HUES64 (cell line): ENCODE results near the gene GFRAL.

Source experiments
- H3K27ac ChIP-seq: 2 replicates; pipeline ENCODE4 v1.7.0; 2013; ENCODE audit warnings: low read depth, low read length, inconsistent platforms
- H3K27me3 ChIP-seq: 2 replicates; pipeline ENCODE4 v1.6.1; 2013; ENCODE audit warnings: mild to moderate bottlenecking, low read length; ENCODE audit not compliant: insufficient read depth
- H3K36me3 ChIP-seq: 2 replicates; pipeline ENCODE4 v1.6.1; 2013; ENCODE audit warnings: mild to moderate bottlenecking, low read length; ENCODE audit not compliant: insufficient read depth
- H3K4me1 ChIP-seq: 2 replicates; pipeline ENCODE4 v1.6.1; 2013; ENCODE audit warnings: mild to moderate bottlenecking, low read length, moderate library complexity; ENCODE audit not compliant: insufficient read depth
- H3K4me3 ChIP-seq: 2 replicates; pipeline ENCODE4 v1.5.1; 2013; ENCODE audit warnings: mild to moderate bottlenecking, low read length, moderate library complexity
- H3K9ac ChIP-seq: 2 replicates; pipeline ENCODE4 v1.6.1; 2013; ENCODE audit warnings: mild to moderate bottlenecking, low read depth, low read length
- H3K9me3 ChIP-seq: 2 replicates; pipeline ENCODE4 v1.6.1; 2013; ENCODE audit warnings: low read depth, low read length; ENCODE audit not compliant: insufficient read depth
- WGBS: fragments of 150-250, 120-280 bp; methylation state at CpG from one replicate; pipeline ENCODE4 v1.1.7; 2013; ENCODE audit warnings: missing lambda C conversion rate; 5-methylcytosine and 5-hydroxymethylcytosine counted together

GFRAL gene

GRCh38 chr6:55433446-55434130, 106.3 kb downstream of the GFRAL start:
- WGBS = 42% methylated on average over 2 of the region's 2 CpGs
- no peak overlapping the region; the same call in 1 of the 2 replicates for H3K27ac ChIP-seq

GRCh38 chr6:55437141-55437540, 109.9 kb downstream of the GFRAL start:
- 97% methylated on average over 4 of the region's 4 CpGs for WGBS
- Histone ChIP-seq H3K27ac (no peak overlapping the region), H3K27me3 (no peaks in the 10 kb centered on the region), H3K4me1 (peaks cover 11% of the 10 kb centered on the region), H3K36me3 (no peaks in the 10 kb centered on the region), H3K4me3 (no peak overlapping the region), H3K9ac (no peak overlapping the region), H3K9me3 (no peaks in the 10 kb centered on the region)

More at GRCh38 chr6:55433446-55434130, 106.3 kb downstream of the GFRAL start:
- H3K36me3 ChIP-seq = no peaks in the 10 kb centered on the region
- no peak overlapping the region for H3K4me3 ChIP-seq
- H3K9ac ChIP-seq = no peak overlapping the region
- H3K9me3 ChIP-seq = no peaks in the 10 kb centered on the region
- peaks cover 11% of the 10 kb centered on the region for H3K4me1 ChIP-seq
- no peaks in the 10 kb centered on the region for H3K27me3 ChIP-seq

GRCh38 chr6:55438203-55438602, 110.9 kb downstream of the GFRAL start:
- Histone ChIP-seq H3K9ac (no peak overlapping the region), H3K27ac (no peak overlapping the region), H3K36me3 (no peaks in the 10 kb centered on the region), H3K27me3 (no peaks in the 10 kb centered on the region), H3K4me1 (peaks cover 8% of the 10 kb centered on the region), H3K9me3 (no peaks in the 10 kb centered on the region), H3K4me3 (no peak overlapping the region)
- WGBS = 96% methylated on average over 2 of the region's 3 CpGs

DNA sequence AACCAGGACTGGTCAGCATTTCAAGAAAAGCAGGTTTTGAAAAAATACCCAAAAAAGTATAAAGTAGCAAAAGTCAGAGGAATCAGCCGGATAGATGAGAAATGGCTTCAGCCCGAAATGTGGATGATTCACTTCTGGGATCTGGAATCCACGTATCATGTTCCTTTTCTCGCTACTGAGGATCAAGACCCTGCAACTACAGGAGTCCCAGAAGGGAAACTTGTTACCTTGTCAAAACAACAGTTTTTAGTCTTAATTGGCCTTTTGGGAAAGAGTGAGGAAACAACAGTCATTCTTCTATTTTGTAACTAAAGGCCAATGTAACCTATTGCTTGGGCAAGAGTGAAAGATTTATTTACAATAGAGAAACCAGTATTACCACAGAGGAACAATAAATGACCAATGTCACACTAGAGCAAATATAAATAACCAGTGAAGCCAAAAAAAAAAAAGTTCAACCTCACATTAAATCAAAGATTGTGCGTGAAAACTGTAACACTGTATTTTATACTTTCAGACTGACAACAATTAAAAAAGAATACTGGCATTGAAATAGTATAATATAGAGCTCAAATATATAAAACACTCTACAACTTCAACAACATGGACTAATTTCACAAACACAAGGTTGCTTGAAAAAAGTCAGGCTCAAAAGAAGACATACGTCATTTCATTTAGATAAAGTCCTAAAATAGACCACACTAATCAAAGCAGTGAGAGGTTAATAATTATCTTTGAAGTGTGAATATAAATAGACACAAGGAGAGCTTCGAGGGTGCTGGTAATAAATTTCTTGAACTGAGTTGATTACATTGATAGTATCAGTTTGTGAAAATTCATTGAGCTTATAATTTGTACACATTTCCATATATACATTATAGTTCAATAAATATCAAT, 116.2 kb downstream of the GFRAL start:
- Histone ChIP-seq H3K36me3 (no peaks in the 10 kb centered on the region), H3K9ac (no peak overlapping the region), H3K4me3 (no peak overlapping the region), H3K4me1 (no peaks in the 10 kb centered on the region), H3K9me3 (no peaks in the 10 kb centered on the region), H3K27me3 (no peaks in the 10 kb centered on the region), H3K27ac (no peak overlapping the region)
- WGBS = 95% methylated on average over 6 of the region's 7 CpGs

DNA sequence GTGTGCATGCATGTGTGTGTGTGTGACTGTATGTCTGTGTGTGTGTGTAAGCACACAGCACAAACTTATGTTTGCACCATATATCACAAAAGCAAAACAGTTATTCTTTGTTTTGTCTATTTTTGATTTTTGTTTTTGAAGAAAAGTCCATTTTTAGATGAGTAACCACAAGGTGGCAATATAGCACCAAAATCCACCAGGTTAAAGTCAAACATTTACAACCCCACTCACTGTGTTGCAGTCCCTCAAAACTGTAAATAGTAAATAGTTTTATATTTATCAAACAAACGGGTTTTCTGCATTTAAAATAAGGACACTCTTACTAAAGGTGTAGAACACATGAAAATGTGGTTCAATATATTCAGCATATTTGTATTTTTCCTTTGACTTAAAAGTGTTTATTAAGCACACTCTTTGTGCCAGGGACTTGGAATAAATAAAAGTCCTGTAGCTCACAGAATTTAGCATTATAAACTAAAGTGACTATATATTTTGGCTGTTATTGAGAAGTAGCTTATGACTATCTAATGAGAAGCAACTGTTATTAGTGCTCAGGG, 118.5 kb downstream of the GFRAL start:
- Histone ChIP-seq H3K4me1 (no peaks in the 10 kb centered on the region), H3K4me3 (no peak overlapping the region), H3K27ac (no peak overlapping the region), H3K36me3 (no peaks in the 10 kb centered on the region), H3K9ac (no peak overlapping the region), H3K27me3 (no peaks in the 10 kb centered on the region), H3K9me3 (no peaks in the 10 kb centered on the region)
- WGBS = no CpG with 5 or more reads among the region's 1 CpG

- Histone ChIP-seq H3K9ac (no peak overlapping the region), H3K36me3 (no peaks in the 10 kb centered on the region), H3K27ac (no peak overlapping the region), H3K27me3 (no peaks in the 10 kb centered on the region), H3K4me1 (no peaks in the 10 kb centered on the region), H3K4me3 (no peak overlapping the region), H3K9me3 (no peaks in the 10 kb centered on the region)
- WGBS = 93% methylated on average over 3 of the region's 3 CpGs
These were observed 120.6 kb downstream of the GFRAL start for GRCh38 chr6:55447891-55448290.

DNA sequence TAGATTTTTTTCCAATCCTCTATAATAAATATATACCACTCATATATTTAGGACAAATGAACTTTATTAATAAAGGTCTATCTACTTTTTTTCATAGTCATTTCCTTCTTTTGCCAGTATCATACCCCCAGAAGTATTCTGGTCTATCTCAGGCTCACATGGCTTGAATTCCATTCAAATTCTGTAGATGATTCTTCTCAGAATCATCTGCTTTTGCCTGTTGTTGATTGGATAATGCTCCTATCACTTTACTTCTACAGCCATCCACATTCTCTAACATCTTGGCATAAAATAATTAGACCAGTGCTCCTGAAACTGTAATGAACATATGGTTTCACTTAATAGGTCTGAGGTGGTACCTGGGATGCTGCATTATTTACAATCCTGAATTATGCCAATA, 121.2 kb downstream of the GFRAL start:
- Histone ChIP-seq H3K27ac (no peak overlapping the region), H3K27me3 (no peaks in the 10 kb centered on the region), H3K9ac (no peak overlapping the region), H3K4me1 (no peaks in the 10 kb centered on the region), H3K9me3 (no peaks in the 10 kb centered on the region), H3K4me3 (no peak overlapping the region), H3K36me3 (no peaks in the 10 kb centered on the region)

DNA sequence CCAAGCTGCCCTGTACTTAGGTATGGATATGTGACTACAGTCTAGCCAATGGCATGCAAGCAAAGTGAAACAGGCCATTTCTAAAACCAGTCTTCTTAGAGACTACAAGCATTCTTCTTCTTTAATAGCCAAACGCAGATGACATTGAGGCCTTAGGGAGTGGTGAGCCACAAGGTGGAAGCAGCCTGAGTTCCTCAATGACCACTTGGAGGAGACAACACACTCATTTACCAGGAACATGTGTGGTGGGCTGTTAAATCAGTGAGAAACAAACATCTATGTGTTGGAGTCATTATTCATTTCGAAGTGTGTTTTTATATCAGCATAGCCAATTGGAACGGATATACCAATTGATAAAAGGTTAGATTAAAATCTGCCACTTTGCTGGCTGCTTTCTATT, 122.0 kb downstream of the GFRAL start:
- Histone ChIP-seq H3K9me3 (no peaks in the 10 kb centered on the region), H3K4me1 (no peaks in the 10 kb centered on the region), H3K9ac (no peak overlapping the region), H3K27me3 (no peaks in the 10 kb centered on the region), H3K36me3 (no peaks in the 10 kb centered on the region), H3K4me3 (no peak overlapping the region), H3K27ac (no peak overlapping the region)
- 84% methylated on average over 3 of the region's 3 CpGs for WGBS

- Histone ChIP-seq H3K9ac (no peak overlapping the region), H3K27ac (no peak overlapping the region)
- WGBS = 89% methylated on average over 2 of the region's 2 CpGs
These were observed 122.7 kb downstream of the GFRAL start for GRCh38 chr6:55450005-55450404.

More at GRCh38 chr6:55450005-55450404, 122.7 kb downstream of the GFRAL start:
- Histone ChIP-seq H3K4me1 (no peaks in the 10 kb centered on the region), H3K36me3 (no peaks in the 10 kb centered on the region), H3K27me3 (no peaks in the 10 kb centered on the region), H3K4me3 (no peak overlapping the region), H3K9me3 (no peaks in the 10 kb centered on the region)
